Measurements from ENCODE around the gene TIPARP. TPM values are rescaled to one million over a fixed set of nuclear protein-coding genes. Genes with fewer than 3 reads are reported as not detected.

Gene TIPARP, protein sequence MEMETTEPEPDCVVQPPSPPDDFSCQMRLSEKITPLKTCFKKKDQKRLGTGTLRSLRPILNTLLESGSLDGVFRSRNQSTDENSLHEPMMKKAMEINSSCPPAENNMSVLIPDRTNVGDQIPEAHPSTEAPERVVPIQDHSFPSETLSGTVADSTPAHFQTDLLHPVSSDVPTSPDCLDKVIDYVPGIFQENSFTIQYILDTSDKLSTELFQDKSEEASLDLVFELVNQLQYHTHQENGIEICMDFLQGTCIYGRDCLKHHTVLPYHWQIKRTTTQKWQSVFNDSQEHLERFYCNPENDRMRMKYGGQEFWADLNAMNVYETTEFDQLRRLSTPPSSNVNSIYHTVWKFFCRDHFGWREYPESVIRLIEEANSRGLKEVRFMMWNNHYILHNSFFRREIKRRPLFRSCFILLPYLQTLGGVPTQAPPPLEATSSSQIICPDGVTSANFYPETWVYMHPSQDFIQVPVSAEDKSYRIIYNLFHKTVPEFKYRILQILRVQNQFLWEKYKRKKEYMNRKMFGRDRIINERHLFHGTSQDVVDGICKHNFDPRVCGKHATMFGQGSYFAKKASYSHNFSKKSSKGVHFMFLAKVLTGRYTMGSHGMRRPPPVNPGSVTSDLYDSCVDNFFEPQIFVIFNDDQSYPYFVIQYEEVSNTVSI
- 10 to 100 TPM; 60.6 to 78.0 (median 67.4) TPM for total RNA-seq (2021; fragmentation: NEBNext Ultra II Directional; extraction: Animal tissue kit (Norgen Biotek cat#: 25700))
- long read RNA-seq, full-length matches to known transcripts = 4 of 43 reads
- long read RNA-seq, partial matches to known transcripts = 21 of 43 reads
- long read RNA-seq, other reads (novel, unspliced or antisense) = 18 of 43 reads

DNA sequence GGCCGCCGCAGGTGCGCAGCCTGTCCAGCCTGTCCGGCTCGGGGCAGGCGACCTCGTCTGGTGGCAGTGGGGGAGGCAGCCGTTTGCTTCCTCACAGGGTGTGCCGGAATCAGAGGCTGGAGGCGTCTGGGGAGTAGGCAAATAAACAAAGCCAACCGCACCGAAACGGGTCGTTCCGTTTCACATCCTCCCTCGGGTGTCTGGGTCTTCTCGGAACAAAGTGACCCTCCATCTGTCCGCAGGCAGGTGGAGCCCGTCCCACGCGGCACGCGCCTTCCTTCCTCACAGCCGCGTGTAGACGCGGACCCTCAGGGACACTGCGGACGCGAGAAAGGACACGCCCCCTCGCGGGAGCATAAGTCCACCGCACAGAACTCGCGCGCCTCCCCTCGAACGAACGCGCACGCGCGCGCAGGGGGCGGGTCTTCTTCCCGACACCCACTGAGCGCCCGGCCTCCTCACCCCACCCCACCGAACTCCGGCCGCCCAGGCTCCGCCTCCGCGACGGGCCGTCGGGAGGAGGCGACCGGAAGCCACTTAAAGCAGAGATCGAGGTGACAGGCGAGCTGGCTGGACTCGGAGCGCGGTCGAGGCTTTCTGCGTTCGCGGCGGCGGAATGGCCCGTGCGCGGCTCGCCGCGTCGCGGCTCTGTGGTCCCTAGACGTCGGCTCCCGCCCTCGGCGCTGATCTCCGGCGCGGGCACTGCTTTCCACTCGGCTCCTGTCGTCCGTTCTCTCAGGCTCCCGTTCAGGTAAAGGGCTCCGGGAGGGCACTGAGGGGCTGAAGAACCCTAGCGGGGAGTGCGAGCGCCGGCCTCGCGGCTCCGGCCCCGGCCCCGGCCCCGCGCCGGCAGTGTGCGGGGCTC, at the start of gene TIPARP:
TIPARP (plus strand) TSS at position 545 of the 865 bp plus-strand sequence. CDS start 3,108 bp downstream, outside the sequence.
- Mint-ChIP-seq H3K27ac (peak within 1 kb of the TSS; percentile 94), H3K4me3 (peak within 1 kb of the TSS; percentile 98), H3K27me3 (ENCODE audit: insufficient read depth) (no peaks in the 10 kb centered on the region; the same call in 1 of the 2 replicates), H3K4me1 (ENCODE audit: low read depth) (peaks cover 45% of the 10 kb centered on the region), H3K9me3 (no peaks in the 10 kb centered on the region), H3K36me3 (ENCODE audit: low read depth) (peaks cover 36% of the 10 kb centered on the region)
- DNase-seq = peak; percentile 97
- TF ChIP-seq, protein P1, sequence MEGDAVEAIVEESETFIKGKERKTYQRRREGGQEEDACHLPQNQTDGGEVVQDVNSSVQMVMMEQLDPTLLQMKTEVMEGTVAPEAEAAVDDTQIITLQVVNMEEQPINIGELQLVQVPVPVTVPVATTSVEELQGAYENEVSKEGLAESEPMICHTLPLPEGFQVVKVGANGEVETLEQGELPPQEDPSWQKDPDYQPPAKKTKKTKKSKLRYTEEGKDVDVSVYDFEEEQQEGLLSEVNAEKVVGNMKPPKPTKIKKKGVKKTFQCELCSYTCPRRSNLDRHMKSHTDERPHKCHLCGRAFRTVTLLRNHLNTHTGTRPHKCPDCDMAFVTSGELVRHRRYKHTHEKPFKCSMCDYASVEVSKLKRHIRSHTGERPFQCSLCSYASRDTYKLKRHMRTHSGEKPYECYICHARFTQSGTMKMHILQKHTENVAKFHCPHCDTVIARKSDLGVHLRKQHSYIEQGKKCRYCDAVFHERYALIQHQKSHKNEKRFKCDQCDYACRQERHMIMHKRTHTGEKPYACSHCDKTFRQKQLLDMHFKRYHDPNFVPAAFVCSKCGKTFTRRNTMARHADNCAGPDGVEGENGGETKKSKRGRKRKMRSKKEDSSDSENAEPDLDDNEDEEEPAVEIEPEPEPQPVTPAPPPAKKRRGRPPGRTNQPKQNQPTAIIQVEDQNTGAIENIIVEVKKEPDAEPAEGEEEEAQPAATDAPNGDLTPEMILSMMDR (IDR thresholded peaks at IDR 0.05) = peak; percentile 80

DNA sequence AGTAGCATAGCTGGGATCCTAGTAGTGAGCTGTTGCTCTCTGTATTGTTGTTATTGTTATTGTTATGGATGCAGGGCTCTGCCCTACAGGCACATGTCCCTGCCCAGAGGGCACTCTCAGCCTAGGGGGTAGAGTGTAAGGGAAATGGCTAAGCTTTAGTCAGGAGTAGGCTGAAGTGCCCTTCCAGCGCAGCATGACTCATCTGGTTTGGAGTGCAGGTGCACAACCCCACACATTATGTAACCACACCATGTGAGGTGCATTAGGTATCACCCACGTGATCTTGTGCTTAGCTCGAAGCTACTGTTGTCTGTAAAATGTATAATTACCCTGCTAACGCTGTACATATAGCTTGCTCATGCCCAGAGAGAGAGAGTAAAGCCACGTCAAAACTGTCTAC, 48.3 kb upstream of the TIPARP start:
- DNase-seq = no peak
- Mint-ChIP-seq H3K36me3 (ENCODE audit: low read depth) (no peaks in the 10 kb centered on the region), H3K4me1 (ENCODE audit: low read depth) (peaks cover 38% of the 10 kb centered on the region), H3K27ac (no peak overlapping the region), H3K9me3 (no peaks in the 10 kb centered on the region), H3K4me3 (no peak overlapping the region), H3K27me3 (ENCODE audit: insufficient read depth) (no peaks in the 10 kb centered on the region)
- TF ChIP-seq, protein P1 (IDR thresholded peaks at IDR 0.05) = no peak

DNA sequence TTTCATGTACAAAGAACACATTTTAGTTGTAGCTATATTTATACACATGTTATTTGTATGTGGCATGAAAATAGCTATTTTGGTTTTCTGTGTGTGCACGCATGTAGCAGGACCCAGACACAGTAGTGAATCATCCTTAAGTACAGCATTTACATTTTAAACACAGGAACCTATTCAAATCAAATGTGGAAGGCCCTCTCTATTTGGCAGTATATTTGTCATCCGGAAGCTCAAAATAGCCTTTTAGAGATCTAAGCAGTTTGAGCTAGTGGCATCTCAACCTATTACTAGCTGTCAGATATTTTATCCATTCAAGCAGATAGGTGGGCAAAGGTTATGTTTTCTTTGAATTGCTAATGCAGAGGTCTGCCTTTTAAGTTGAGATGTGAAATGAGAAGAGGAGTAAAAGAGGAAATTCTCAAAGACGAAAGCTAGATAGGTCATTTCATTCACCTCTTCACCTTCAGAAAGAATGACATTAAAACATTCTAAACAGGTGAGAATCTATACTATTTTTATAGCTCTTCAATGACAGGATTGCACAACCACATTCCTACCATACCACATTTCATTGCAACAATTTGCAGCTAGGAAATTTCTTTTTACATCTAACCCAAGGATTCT, 46.3 kb upstream of the TIPARP start:
- Mint-ChIP-seq H3K27me3 (ENCODE audit: insufficient read depth) (no peaks in the 10 kb centered on the region), H3K4me1 (ENCODE audit: low read depth) (peaks cover 37% of the 10 kb centered on the region), H3K27ac (no peak overlapping the region), H3K4me3 (no peak overlapping the region), H3K36me3 (ENCODE audit: low read depth) (no peaks in the 10 kb centered on the region), H3K9me3 (no peaks in the 10 kb centered on the region)
- no peak for DNase-seq
- TF ChIP-seq, protein P1 (IDR thresholded peaks at IDR 0.05) = no peak

DNA sequence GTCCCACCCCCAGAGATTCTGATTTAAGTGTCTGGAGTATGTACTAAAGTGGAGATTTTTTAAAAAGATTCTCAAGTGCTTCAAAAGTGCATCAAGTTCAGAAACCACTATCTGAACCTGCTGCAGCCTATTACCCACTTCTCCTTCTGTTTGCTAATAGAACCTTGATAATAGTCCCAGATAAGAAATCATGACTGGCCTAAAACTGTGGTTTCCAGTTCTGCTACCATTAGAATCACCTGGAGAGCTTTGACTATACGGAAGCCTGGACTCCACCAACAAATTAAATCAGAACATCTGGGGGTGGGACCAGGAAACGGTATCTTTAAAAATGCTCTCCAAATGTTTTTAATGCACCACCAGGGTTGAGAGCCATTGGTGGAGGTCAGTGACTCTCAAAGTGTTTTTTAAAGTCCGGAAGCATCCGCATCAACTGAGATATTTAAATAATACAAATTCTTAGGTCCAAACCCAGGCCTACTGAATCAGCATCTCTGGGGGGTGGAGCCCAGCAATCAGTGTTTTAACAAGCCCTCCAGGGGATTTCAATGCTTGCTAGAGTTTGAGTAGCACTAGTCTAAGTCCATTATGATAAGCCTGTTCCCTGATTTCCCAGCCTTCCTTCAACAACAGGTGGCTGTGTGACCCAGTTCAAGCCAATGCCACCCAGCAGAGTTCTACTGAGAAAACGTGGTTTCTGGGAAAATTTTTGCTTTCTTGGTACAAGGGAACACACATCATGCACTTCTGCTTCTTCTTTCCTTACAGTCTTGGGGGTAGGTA, 45.4 kb upstream of the TIPARP start:
- Mint-ChIP-seq H3K9me3 (no peaks in the 10 kb centered on the region), H3K27me3 (ENCODE audit: insufficient read depth) (no peaks in the 10 kb centered on the region), H3K27ac (no peak overlapping the region), H3K36me3 (ENCODE audit: low read depth) (no peaks in the 10 kb centered on the region), H3K4me1 (ENCODE audit: low read depth) (peaks cover 37% of the 10 kb centered on the region), H3K4me3 (no peak overlapping the region)
- TF ChIP-seq, protein P1 (IDR thresholded peaks at IDR 0.05) = no peak
- no peak for DNase-seq

Data from HFFc6 (cell line).